ENCODE data around the gene ATP4B. TPM values are rescaled to one million over a fixed set of nuclear protein-coding genes. Genes with fewer than 3 reads are reported as not detected.

The ATP4B gene
- total and polyA plus RNA-seq, 4 donors: not detected

DNA sequence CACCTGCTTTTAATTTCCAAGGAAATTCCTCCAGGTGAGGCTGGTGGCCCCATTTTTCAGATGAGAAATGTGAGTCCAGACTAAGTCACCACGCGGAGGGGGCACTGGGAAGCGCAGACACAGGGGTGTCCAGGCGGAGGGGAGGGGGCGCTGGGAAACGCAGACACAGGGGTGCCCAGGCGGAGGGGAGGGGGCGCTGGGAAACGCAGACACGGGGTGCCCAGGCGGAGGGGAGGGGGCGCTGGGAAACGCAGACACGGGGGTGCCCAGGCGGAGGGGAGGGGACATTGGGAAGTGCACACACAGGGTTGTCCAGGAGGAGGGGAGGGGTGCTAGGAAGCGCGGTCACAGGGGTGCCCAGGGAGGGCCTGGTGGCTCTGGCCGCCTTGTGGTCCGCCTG is 12.5 kb upstream of the ATP4B start:
- H3K4me1 ChIP-seq (ENCODE audit: control insufficient read depth in 5 of 5, insufficient read depth in 5 of 5, low read length in 5 of 5): peaks cover 0 to 4% (median 0%) of the 10 kb centered on the region in 5 donors
- DNase-seq: no peak
- TF ChIP-seq, protein P1, sequence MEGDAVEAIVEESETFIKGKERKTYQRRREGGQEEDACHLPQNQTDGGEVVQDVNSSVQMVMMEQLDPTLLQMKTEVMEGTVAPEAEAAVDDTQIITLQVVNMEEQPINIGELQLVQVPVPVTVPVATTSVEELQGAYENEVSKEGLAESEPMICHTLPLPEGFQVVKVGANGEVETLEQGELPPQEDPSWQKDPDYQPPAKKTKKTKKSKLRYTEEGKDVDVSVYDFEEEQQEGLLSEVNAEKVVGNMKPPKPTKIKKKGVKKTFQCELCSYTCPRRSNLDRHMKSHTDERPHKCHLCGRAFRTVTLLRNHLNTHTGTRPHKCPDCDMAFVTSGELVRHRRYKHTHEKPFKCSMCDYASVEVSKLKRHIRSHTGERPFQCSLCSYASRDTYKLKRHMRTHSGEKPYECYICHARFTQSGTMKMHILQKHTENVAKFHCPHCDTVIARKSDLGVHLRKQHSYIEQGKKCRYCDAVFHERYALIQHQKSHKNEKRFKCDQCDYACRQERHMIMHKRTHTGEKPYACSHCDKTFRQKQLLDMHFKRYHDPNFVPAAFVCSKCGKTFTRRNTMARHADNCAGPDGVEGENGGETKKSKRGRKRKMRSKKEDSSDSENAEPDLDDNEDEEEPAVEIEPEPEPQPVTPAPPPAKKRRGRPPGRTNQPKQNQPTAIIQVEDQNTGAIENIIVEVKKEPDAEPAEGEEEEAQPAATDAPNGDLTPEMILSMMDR (IDR thresholded peaks at IDR 0.05; ENCODE audit: control extremely low read depth, extremely low read depth): no peak
- ATAC-seq (ENCODE audit: insufficient read depth, low FRiP score): no peak
- no peak overlapping the region for H3K27ac ChIP-seq (ENCODE audit: low read depth in 1 of 2, low read length in 1 of 2)
- H3K4me3 ChIP-seq: no peak overlapping the region
- H3K9ac ChIP-seq (ENCODE audit: insufficient read depth in 1 of 2, low read length in 2 of 2): no peak overlapping the region
- WGBS, 2 donors: 93 to 97% methylated on average over 19 of the region's 19 CpGs
- no peaks in the 10 kb centered on the region for H3K9me3 ChIP-seq (ENCODE audit: control insufficient read depth in 4 of 4, insufficient read depth in 3 of 4, low read length in 3 of 4)
- H3K27me3 ChIP-seq (ENCODE audit: control insufficient read depth in 3 of 3, insufficient read depth in 3 of 3, low read length in 2 of 3): no peaks in the 10 kb centered on the region
- no peaks in the 10 kb centered on the region for H3K36me3 ChIP-seq (ENCODE audit: control insufficient read depth in 4 of 4, insufficient read depth in 4 of 4, low read length in 4 of 4)

DNA sequence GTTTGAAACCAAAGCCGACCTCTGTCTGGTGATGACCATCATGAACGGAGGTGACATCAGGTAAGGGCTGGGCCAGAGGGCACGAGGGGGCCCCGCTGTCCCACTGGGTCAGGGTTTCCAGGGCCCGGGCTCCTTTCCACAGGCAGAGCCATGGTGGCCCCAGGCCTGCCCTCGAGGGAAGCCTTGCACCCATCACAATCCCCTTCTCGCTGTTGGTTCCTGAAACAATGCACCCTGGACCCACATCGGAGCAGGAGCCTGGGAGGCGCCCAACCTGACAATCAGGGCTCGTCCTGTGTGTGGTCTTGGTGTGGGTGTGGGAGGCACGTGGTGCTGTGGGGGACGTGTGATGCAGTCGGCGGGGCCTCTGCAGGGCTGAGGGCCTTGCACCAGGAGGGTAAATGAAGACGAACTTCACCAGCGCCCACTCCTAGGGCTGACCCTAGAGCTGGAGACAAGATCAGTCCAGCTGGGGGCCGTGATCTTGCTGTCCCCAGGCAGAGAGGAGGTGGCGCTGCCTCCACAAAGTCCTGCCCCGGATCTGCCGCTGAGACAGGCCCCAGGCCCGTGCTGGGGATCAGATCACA is 11.8 kb upstream of the ATP4B start:
- peaks cover 0 to 4% (median 0%) of the 10 kb centered on the region in 5 donors for H3K4me1 ChIP-seq (ENCODE audit: control insufficient read depth in 5 of 5, insufficient read depth in 5 of 5, low read length in 5 of 5)
- no peak overlapping the region for H3K27ac ChIP-seq (ENCODE audit: low read depth in 1 of 2, low read length in 1 of 2)
- WGBS, 2 donors: 89 to 92% methylated on average over 21 of the region's 21 CpGs
- no peak overlapping the region for H3K4me3 ChIP-seq
- no peak for ATAC-seq (ENCODE audit: insufficient read depth, low FRiP score)
- no peaks in the 10 kb centered on the region for H3K36me3 ChIP-seq (ENCODE audit: control insufficient read depth in 4 of 4, insufficient read depth in 4 of 4, low read length in 4 of 4)
- no peaks in the 10 kb centered on the region for H3K9me3 ChIP-seq (ENCODE audit: control insufficient read depth in 4 of 4, insufficient read depth in 3 of 4, low read length in 3 of 4)
- TF ChIP-seq, protein P1 (IDR thresholded peaks at IDR 0.05; ENCODE audit: control extremely low read depth, extremely low read depth): no peak
- no peak overlapping the region for H3K9ac ChIP-seq (ENCODE audit: insufficient read depth in 1 of 2, low read length in 2 of 2)
- no peaks in the 10 kb centered on the region for H3K27me3 ChIP-seq (ENCODE audit: control insufficient read depth in 3 of 3, insufficient read depth in 3 of 3, low read length in 2 of 3)
- DNase-seq: peak in 1 of 3 donors; percentile 9

DNA sequence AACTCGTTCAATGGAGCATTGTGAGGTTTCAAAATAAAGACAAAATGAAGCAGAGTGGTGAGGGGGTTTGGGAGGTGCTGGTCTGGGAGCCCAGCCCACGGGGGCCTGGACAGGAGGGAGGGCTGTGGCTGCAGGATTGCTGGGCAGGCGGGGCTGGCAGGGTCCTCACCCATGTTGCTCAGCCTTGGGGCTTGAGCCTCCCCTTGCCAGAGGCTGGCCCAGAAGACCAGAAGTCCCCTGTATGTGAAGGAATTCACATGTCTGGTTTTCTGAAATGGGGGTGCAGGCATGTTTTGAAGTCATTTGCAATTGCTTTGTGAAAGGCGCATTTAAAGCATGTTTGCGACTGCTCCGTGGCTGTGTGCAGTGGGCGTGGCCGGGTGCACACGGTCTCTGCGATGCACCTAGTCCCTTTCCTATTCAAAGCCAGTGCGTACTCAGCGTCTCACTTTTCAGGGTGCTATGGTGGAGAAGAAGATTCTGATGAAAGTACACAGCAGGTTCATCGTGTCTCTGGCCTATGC is 11.3 kb upstream of the ATP4B start:
- H3K36me3 ChIP-seq (ENCODE audit: control insufficient read depth in 4 of 4, insufficient read depth in 4 of 4, low read length in 4 of 4): no peaks in the 10 kb centered on the region
- no peak overlapping the region for H3K4me3 ChIP-seq
- H3K4me1 ChIP-seq (ENCODE audit: control insufficient read depth in 5 of 5, insufficient read depth in 5 of 5, low read length in 5 of 5): peaks cover 0 to 4% (median 0%) of the 10 kb centered on the region in 5 donors
- peak in 1 of 3 donors; percentile 7 for DNase-seq
- ATAC-seq (ENCODE audit: insufficient read depth, low FRiP score): no peak
- H3K9ac ChIP-seq (ENCODE audit: insufficient read depth in 1 of 2, low read length in 2 of 2): no peak overlapping the region
- no peaks in the 10 kb centered on the region for H3K9me3 ChIP-seq (ENCODE audit: control insufficient read depth in 4 of 4, insufficient read depth in 3 of 4, low read length in 3 of 4)
- no peak overlapping the region for H3K27ac ChIP-seq (ENCODE audit: low read depth in 1 of 2, low read length in 1 of 2)
- no peaks in the 10 kb centered on the region for H3K27me3 ChIP-seq (ENCODE audit: control insufficient read depth in 3 of 3, insufficient read depth in 3 of 3, low read length in 2 of 3)
- TF ChIP-seq, protein P1 (IDR thresholded peaks at IDR 0.05; ENCODE audit: control extremely low read depth, extremely low read depth): no peak
- WGBS, 2 donors: 80% methylated on average over 13 of the region's 13 CpGs

Data from lung (tissue), 12 donors.